ENCODE data around the gene FBH1.

FBH1 gene

GRCh38 chr10:5895804-5896203 lies 5.8 kb downstream of the FBH1 start:
- Histone ChIP-seq H3K4me3 (ENCODE audit: low read depth, low read length, poor library complexity, severe bottlenecking) (no peak overlapping the region), H3K27me3 (ENCODE audit: insufficient read depth, low read length) (no peaks in the 10 kb centered on the region), H3K9me2 (ENCODE audit: low read depth, low read length) (no peaks in the 10 kb centered on the region), H3K9ac (ENCODE audit: low read length) (peak overlapping the region; percentile 32; the same call in 1 of the 2 replicates), H3F3A (ENCODE audit: insufficient read depth, low read length) (no peaks in the 10 kb centered on the region), H3K4me2 (ENCODE audit: low read length) (peak overlapping the region; percentile 49; the same call in 1 of the 2 replicates), H3K4me1 (ENCODE audit: insufficient read depth, low read length, severe bottlenecking) (peaks cover 29% of the 10 kb centered on the region), H3K9me3 (ENCODE audit: low read length) (no peaks in the 10 kb centered on the region), H3K36me3 (ENCODE audit: insufficient read depth, low read length) (peaks cover 53% of the 10 kb centered on the region), H4K20me1 (ENCODE audit: insufficient read depth, low read length) (no peaks in the 10 kb centered on the region), H2AFZ (ENCODE audit: low read length) (no peak overlapping the region), H3K79me2 (ENCODE audit: insufficient read depth, low read length) (peaks cover 20% of the 10 kb centered on the region), H3K27ac (ENCODE audit: low read depth, low read length, poor library complexity, severe bottlenecking) (peak overlapping the region; percentile 84)
- TF ChIP-seq EZH2 (IDR thresholded peaks at IDR 0.05; ENCODE audit: borderline replicate concordance, low read length) (no peak), CTCF (IDR thresholded peaks at IDR 0.05; ENCODE audit: low read length) (no peak)

- TF ChIP-seq CTCF (IDR thresholded peaks at IDR 0.05; ENCODE audit: low read length) (no peak), EZH2 (IDR thresholded peaks at IDR 0.05; ENCODE audit: borderline replicate concordance, low read length) (no peak)
- peaks cover 23% of the 10 kb centered on the region for H3K4me1 ChIP-seq (ENCODE audit: insufficient read depth, low read length, severe bottlenecking)
- no peaks in the 10 kb centered on the region for H3K9me3 ChIP-seq (ENCODE audit: low read length)
- H3K79me2 ChIP-seq (ENCODE audit: insufficient read depth, low read length): peaks cover 14% of the 10 kb centered on the region
- no peak overlapping the region for H3K4me3 ChIP-seq (ENCODE audit: low read depth, low read length, poor library complexity, severe bottlenecking)
- H3K4me2 ChIP-seq (ENCODE audit: low read length): peak overlapping the region; percentile 49; the same call in 1 of the 2 replicates
- H3K27ac ChIP-seq (ENCODE audit: low read depth, low read length, poor library complexity, severe bottlenecking): peak overlapping the region; percentile 84
- H2AFZ ChIP-seq (ENCODE audit: low read length): no peak overlapping the region
- H3K9ac ChIP-seq (ENCODE audit: low read length): peak overlapping the region; percentile 32; the same call in 1 of the 2 replicates
- no peaks in the 10 kb centered on the region for H3K9me2 ChIP-seq (ENCODE audit: low read depth, low read length)
- no peaks in the 10 kb centered on the region for H3K27me3 ChIP-seq (ENCODE audit: insufficient read depth, low read length)
- no peaks in the 10 kb centered on the region for H3F3A ChIP-seq (ENCODE audit: insufficient read depth, low read length)
- peaks cover 53% of the 10 kb centered on the region for H3K36me3 ChIP-seq (ENCODE audit: insufficient read depth, low read length)
- H4K20me1 ChIP-seq (ENCODE audit: insufficient read depth, low read length): no peaks in the 10 kb centered on the region
Measured at GRCh38 chr10:5896208-5897052, 6.4 kb downstream of the FBH1 start.

GRCh38 chr10:5897053-5897340 lies 7.0 kb downstream of the FBH1 start:
- Histone ChIP-seq H3K9ac (ENCODE audit: low read length) (no peak overlapping the region), H3K36me3 (ENCODE audit: insufficient read depth, low read length) (peaks cover 53% of the 10 kb centered on the region), H2AFZ (ENCODE audit: low read length) (no peak overlapping the region), H3K9me2 (ENCODE audit: low read depth, low read length) (no peaks in the 10 kb centered on the region), H3K27me3 (ENCODE audit: insufficient read depth, low read length) (no peaks in the 10 kb centered on the region), H3K27ac (ENCODE audit: low read depth, low read length, poor library complexity, severe bottlenecking) (no peak overlapping the region), H3K4me1 (ENCODE audit: insufficient read depth, low read length, severe bottlenecking) (peaks cover 17% of the 10 kb centered on the region), H3K9me3 (ENCODE audit: low read length) (no peaks in the 10 kb centered on the region), H3F3A (ENCODE audit: insufficient read depth, low read length) (no peaks in the 10 kb centered on the region), H4K20me1 (ENCODE audit: insufficient read depth, low read length) (no peaks in the 10 kb centered on the region), H3K4me2 (ENCODE audit: low read length) (no peak overlapping the region), H3K4me3 (ENCODE audit: low read depth, low read length, poor library complexity, severe bottlenecking) (no peak overlapping the region), H3K79me2 (ENCODE audit: insufficient read depth, low read length) (peaks cover 11% of the 10 kb centered on the region)
- TF ChIP-seq EZH2 (IDR thresholded peaks at IDR 0.05; ENCODE audit: borderline replicate concordance, low read length): no peak
- no peak for TF ChIP-seq CTCF (IDR thresholded peaks at IDR 0.05; ENCODE audit: low read length)

Measured in OCI-LY1 (cell line).